ENCODE data around the gene LMOD2.

- TF ChIP-seq CTCF (IDR thresholded peaks at IDR 0.05), result no peak
- TF ChIP-seq POLR2A (IDR thresholded peaks at IDR 0.05), result no peak
These were observed 18.9 kb downstream of the LMOD2 start for GRCh38 chr7:123674399-123675180.

Measured in adrenal gland (tissue), 5 donors.